GM12878 (cell line): Measurements from ENCODE around the gene IRF2BPL. TPM values are rescaled to one million over a fixed set of nuclear protein-coding genes. Genes with fewer than 3 reads are reported as not detected.

ENCODE experiments used
- ATAC-seq: fragments of 200-7000 bp; cut with Tn5 transposase; 3 replicates; pipeline ENCODE4 v1.9.1; 2020; ENCODE audit warnings: mild to moderate bottlenecking, moderate library complexity
- BruUV-seq: library from RNA; stranded (reverse); fragments of 400-500 nt; replicated peaks from 2 replicates; lab custom pipeline; 2021; lab: Mats Ljungman, UMichigan
- CTCF ChIA-PET: fragments of 300-600 bp; sonication (Branson Sonifier 250); formaldehyde crosslinking; extraction: SDS; loops from one replicate; lab custom pipeline; 2021; ENCODE audit warnings: inconsistent platforms; lab: Yijun Ruan, JAX
- POLR2A ChIA-PET: fragments of 350-600 bp; formaldehyde crosslinking; extraction: SDS; loops from one replicate; lab custom pipeline; 2021; ENCODE audit warnings: inconsistent platforms; lab: Charles Lee
- RAD21 ChIA-PET: fragments of 300-600 bp; sonication (Branson Sonifier 250); formaldehyde crosslinking; loops from one replicate; lab custom pipeline; 2023; ENCODE audit warnings: antibody characterized with exemption; ENCODE audit not compliant: unreplicated experiment; lab: Charles Lee
- SMC1A ChIA-PET: fragments of 300-600 bp; sonication (Branson Sonifier 250); formaldehyde crosslinking; loops from one replicate; lab custom pipeline; 2023; ENCODE audit not compliant: unreplicated experiment, uncharacterized antibody; lab: Charles Lee
- DNase-seq: peaks from one replicate; pipeline ENCODE4 v3.0.0-alpha.2; 2011; ENCODE audit warnings: low read depth, low spot score
- FAIRE-seq: peaks from 3 replicates; lab custom pipeline; 2011; peaks lifted over from hg19 to GRCh38; lab: Jason Lieb, UNC
- H2AFZ ChIP-seq: 2 replicates; pipeline ENCODE4 v1.6.0; 2011; ENCODE audit warnings: low read depth, low read length, control low read depth; ENCODE audit not compliant: control insufficient read depth
- H3K27ac ChIP-seq: 2 replicates; pipeline ENCODE4 v1.5.1; 2011; ENCODE audit warnings: control low read depth; ENCODE audit not compliant: control insufficient read depth, insufficient read depth
- H3K27me3 ChIP-seq, 2 experiments: replicated peaks in 1 of 2; 2 replicates each; pipeline versions ENCODE4 v1.6.0 to v1.6.1; 2011; ENCODE audit warnings: low read length in 1 of 2; ENCODE audit not compliant: control insufficient read depth in 2 of 2, insufficient read depth in 2 of 2
- H3K36me3 ChIP-seq, 2 experiments: 2 replicates each; pipeline ENCODE4 v1.5.1; 2011; ENCODE audit warnings: low read length in 1 of 2; ENCODE audit not compliant: control insufficient read depth in 2 of 2, insufficient read depth in 2 of 2
- H3K4me1 ChIP-seq: 2 replicates; pipeline ENCODE4 v1.6.1; 2011; ENCODE audit warnings: mild to moderate bottlenecking, low read length, moderate library complexity, mixed read lengths; ENCODE audit not compliant: control insufficient read depth, insufficient read depth
- H3K4me2 ChIP-seq: 2 replicates; pipeline ENCODE4 v1.6.0; 2011; ENCODE audit warnings: control low read depth; ENCODE audit not compliant: control insufficient read depth, insufficient read depth
- H3K4me3 ChIP-seq: fragments of 200-600 bp; sonication (generic); 2 replicates; pipeline ENCODE4 v1.5.1; 2016
- H3K79me2 ChIP-seq: 2 replicates; pipeline ENCODE4 v1.6.0; 2011; ENCODE audit warnings: low read length; ENCODE audit not compliant: control insufficient read depth, insufficient read depth
- H3K9ac ChIP-seq: 2 replicates; pipeline ENCODE4 v1.8.0; 2011; ENCODE audit warnings: low read length, control low read depth, mixed read lengths; ENCODE audit not compliant: control insufficient read depth, insufficient read depth
- H3K9me3 ChIP-seq: replicated peaks from 3 replicates; pipeline ENCODE4 v1.5.1; 2011; ENCODE audit warnings: mild to moderate bottlenecking, low read length; ENCODE audit not compliant: control insufficient read depth, insufficient read depth
- H4K20me1 ChIP-seq: 2 replicates; pipeline ENCODE4 v1.6.0; 2011; ENCODE audit not compliant: control insufficient read depth, insufficient read depth
- BACH1 ChIP-seq: fragments of 450-650 bp; IDR thresholded peaks from 2 replicates; pipeline ENCODE4 v1.6.1; 2017; ENCODE audit warnings: mild to moderate bottlenecking, borderline replicate concordance
- ESRRA ChIP-seq: IDR thresholded peaks from 2 replicates; pipeline ENCODE4 v1.6.1; 2012; ENCODE audit warnings: mild to moderate bottlenecking, low read length, improper control_type of control experiment
- FOS ChIP-seq: IDR thresholded peaks from 3 replicates; pipeline ENCODE4 v1.6.1; 2011; ENCODE audit warnings: borderline replicate concordance; ENCODE audit not compliant: insufficient read length; ENCODE audit errors: extremely low read depth
- FOXM1 ChIP-seq: IDR thresholded peaks from 2 replicates; pipeline ENCODE4 v1.6.1; 2012; ENCODE audit warnings: low read depth, mild to moderate bottlenecking, inconsistent platforms, low read length, moderate library complexity
- GATAD2B ChIP-seq: fragments of 450-650 bp; conservative IDR thresholded peaks from 2 replicates; pipeline ENCODE4 v1.6.1; 2017; ENCODE audit warnings: low read depth, mild to moderate bottlenecking, moderate library complexity
- LARP7 ChIP-seq: fragments of 450-650 bp; IDR thresholded peaks from 2 replicates; pipeline ENCODE4 v1.6.1; 2017; ENCODE audit warnings: mild to moderate bottlenecking
- MXI1 ChIP-seq: fragments of 150-350 bp; IDR thresholded peaks from 2 replicates; pipeline ENCODE4 v1.6.1; 2011; ENCODE audit warnings: low read depth, mild to moderate bottlenecking, inconsistent platforms, low read length, improper control_type of control experiment
- NKRF ChIP-seq: fragments of 450-650 bp; conservative IDR thresholded peaks from 2 replicates; pipeline ENCODE4 v1.6.1; 2017; ENCODE audit warnings: mild to moderate bottlenecking, moderate library complexity
- NR2F1 ChIP-seq: fragments of 450-650 bp; conservative IDR thresholded peaks from 2 replicates; pipeline ENCODE4 v1.6.1; 2017; ENCODE audit warnings: mild to moderate bottlenecking
- RAD21 ChIP-seq: IDR thresholded peaks from 2 replicates; pipeline ENCODE4 v1.6.1; 2011; ENCODE audit warnings: mild to moderate bottlenecking, low read depth, low read length, moderate library complexity; ENCODE audit not compliant: insufficient read depth
- SMARCA5 ChIP-seq: fragments of 450-650 bp; IDR thresholded peaks from 2 replicates; pipeline ENCODE4 v1.6.1; 2017; ENCODE audit warnings: mild to moderate bottlenecking
- SREBF1 ChIP-seq: IDR thresholded peaks from 2 replicates; pipeline ENCODE4 v1.6.1; 2012; ENCODE audit warnings: mild to moderate bottlenecking, low read length
- WGBS: methylation state at CpG from one replicate; pipeline ENCODE4 v1.1.6; 2016; ENCODE audit warnings: low lambda C conversion rate; ENCODE audit not compliant: insufficient replicate concordance, insufficient coverage; ENCODE audit errors: missing lambda C conversion rate; 5-methylcytosine and 5-hydroxymethylcytosine counted together
- in situ Hi-C: fragments of 300-500 bp; cut with MboI; formaldehyde crosslinking; loops from 9 replicates; pipeline ENCODE4 v1.14.3; 2018; ENCODE audit warnings: mixed read lengths
- intact Hi-C: fragments of 100-400 bp; cut with micrococcal nuclease; formaldehyde crosslinking; loops from one replicate; pipeline ENCODE4 v1.14.2; 2022; ENCODE audit not compliant: unreplicated experiment
- polyA plus RNA-seq, 11 experiments: library from polyadenylated mRNA; depleted of rRNA in 4 of 11; unstranded in 6 of 11; stranded (reverse) in 5 of 11; fragments of >200 nt; fragmentation: Nextera tagmentation in 4 of 11; fragmentation: Illumina TruSeq in 1 of 11; extraction: Ambion mirVana in 4 of 11; extraction: Trizol in 1 of 11; gene quantifications; 1 replicate in 1 of 11; 2 replicates in 10 of 11; pipeline versions ENCODE4 v1.2.1 to v1.2.3, GENCODE V29; 2011 to 2016; ENCODE audit warnings: inconsistent platforms in 2 of 11, missing spikeins in 2 of 11, low read depth in 1 of 11
- total RNA-seq, 4 experiments: library from RNA; depleted of rRNA in 3 of 4; stranded (reverse); fragments of >200 nt in 3 of 4; fragmentation: Illumina TruSeq in 1 of 4; extraction: Trizol in 1 of 4; gene quantifications; 2 replicates each; pipeline versions ENCODE4 v1.2.1 to v1.2.3, GENCODE V29; 2013 to 2021

IRF2BPL gene
- total and polyA plus RNA-seq, 10 of the 15 experiments (the other 5 are each of a cell fraction or from before 2014, with no cell fraction given) = 1.2 to 34.5 (median 3.1) TPM

GRCh38 chr14:77026930-77027537 is 1.5 kb downstream of the IRF2BPL start:
- Histone ChIP-seq H4K20me1 (no peaks in the 10 kb centered on the region), H3K27ac (peak overlapping the region; percentile 98), H3K27me3 (no peaks in the 10 kb centered on the region), H3K79me2 (peaks cover 43% of the 10 kb centered on the region), H3K4me2 (peak overlapping the region; percentile 83), H3K4me1 (peaks cover 47% of the 10 kb centered on the region), H2AFZ (no peak overlapping the region; the same call in 1 of the 2 replicates), H3K4me3 (peak overlapping the region; percentile 81), H3K9ac (peak overlapping the region; percentile 94), H3K36me3 (peaks cover 4 to 7% of the 10 kb centered on the region in 2 experiments; a peak in 3 of 4 replicates), H3K9me3 (no peaks in the 10 kb centered on the region)
- ChIA-PET CTCF (interaction anchor here (1.0 to 2.7 kb wide), 4 partner anchors 18 to 65 kb away, joined by 3 to 16 read pairs (median 6); no protein-coding TSS in a partner anchor), SMC1A (interaction anchor here (0.7 to 11.2 kb wide), 6 partner anchors 10 to 72 kb away, joined by 3 to 133 read pairs (median 8); no protein-coding TSS in a partner anchor), RAD21 (interaction anchor here (0.9 to 4.6 kb wide), 6 partner anchors 25 to 114 kb away, joined by 3 to 101 read pairs (median 12); no protein-coding TSS in a partner anchor), POLR2A (interaction anchor here (0.8 to 10.5 kb wide), 15 partner anchors 10 to 163 kb away, joined by 3 to 151 read pairs (median 8); no protein-coding TSS in a partner anchor)
- WGBS = 7% methylated on average over 45 of the region's 65 CpGs
- DNase-seq = no peak
- ATAC-seq = peak; percentile 21
- no TSS peak for BruUV-seq
- intact Hi-C loops (no loop called here), in situ Hi-C loops (no loop called here)
- FAIRE-seq = no peak
- TF ChIP-seq ESRRA (no peak), GATAD2B (peak; percentile 40; the same call in 1 of the 2 replicates), FOXM1 (no peak), MXI1 (peak; percentile 7; the same call in 1 of the 2 replicates), FOS (no peak), LARP7 (peak; percentile 65; the same call in 1 of the 2 replicates), NR2F1 (peak; percentile 75), SREBF1 (no peak), RAD21 (0 out of 2 replicates have a peak, but pooled peaks have one; percentile 7), NKRF (peak; percentile 54; the same call in 1 of the 2 replicates), SMARCA5 (0 out of 2 replicates have a peak, but pooled peaks have one; percentile 29), BACH1 (0 out of 2 replicates have a peak, but pooled peaks have one; percentile 41)
